Gastroesophageal sphincter (tissue), 4 donors: ENCODE results near the gene FAM83C. TPM values are rescaled to one million over a fixed set of nuclear protein-coding genes. Genes with fewer than 3 reads are reported as not detected.
A peak's percentile ranks its signal among the peaks of the same experiment; 100 is the strongest.
"Not testable (repeated sequence)": the region's sequence is repeated elsewhere in the genome, so short reads cannot be mapped to it uniquely, and the experiment has no call there.

Experiments
- ATAC-seq: fragments of 150-250 bp; one replicate; pipeline ENCODE4 v1.9.1; 2016; ENCODE audit warnings: mild to moderate bottlenecking, moderate library complexity
- H3K27ac ChIP-seq, 4 donors: fragments of 200-600 bp; sonication (generic) in 3 of 4; 1 replicate in 3 of 4; 2 replicates in 1 of 4; pipeline ENCODE4 v1.5.1; 2016 to 2019
- H3K27me3 ChIP-seq: fragments of 200-600 bp; sonication (generic); one replicate; pipeline ENCODE4 v1.5.1; 2019
- H3K36me3 ChIP-seq, 2 donors: fragments of 200-600 bp; sonication (generic); one replicate each; pipeline ENCODE4 v1.5.1; 2019; ENCODE audit warnings: control low read depth in 1 of 2
- H3K4me1 ChIP-seq, 3 donors: fragments of 200-600 bp; sonication (generic); 1 replicate in 2 of 3; 2 replicates in 1 of 3; pipeline ENCODE4 v1.5.1; 2016 to 2019; ENCODE audit warnings: control low read depth in 2 of 3
- H3K4me3 ChIP-seq, 2 donors: fragments of 200-600 bp; sonication (generic); one replicate each; pipeline ENCODE4 v1.5.1; 2019; ENCODE audit warnings: mild to moderate bottlenecking in 1 of 2, moderate library complexity in 1 of 2
- H3K9me3 ChIP-seq, 3 donors: fragments of 200-600 bp; sonication (generic); one replicate each; pipeline ENCODE4 v1.5.1; 2017 to 2019; ENCODE audit warnings: control low read depth in 2 of 3
- CTCF ChIP-seq, 4 experiments: fragments of 200-600 bp in 2 of 4; fragments of 450-650 bp in 2 of 4; sonication (generic) in 1 of 4; IDR thresholded peaks; one replicate each; pipeline ENCODE4 v1.5.1; 2017 to 2019; ENCODE audit warnings: antibody characterized with exemption in 4 of 4, mild to moderate bottlenecking in 2 of 4, moderate library complexity in 2 of 4
- EP300 ChIP-seq: sonication (generic); formaldehyde crosslinking; IDR thresholded peaks from one replicate; pipeline ENCODE4 v1.6.1; 2017; ENCODE audit warnings: antibody characterized with exemption, mild to moderate bottlenecking
- POLR2A ChIP-seq, 2 donors: fragments of 450-650 bp; IDR thresholded peaks; one replicate each; pipeline ENCODE4 v1.6.1; 2017; ENCODE audit warnings: antibody characterized with exemption in 2 of 2, mild to moderate bottlenecking in 2 of 2, moderate library complexity in 1 of 2
- POLR2AphosphoS5 ChIP-seq: sonication (generic); formaldehyde crosslinking; IDR thresholded peaks from one replicate; pipeline ENCODE4 v1.6.1; 2017; ENCODE audit warnings: antibody characterized with exemption
- WGBS, 2 donors: methylation state at CpG; one replicate each; pipeline ENCODE4 v1.1.5; 2018; ENCODE audit warnings: low coverage in 1 of 2; 5-methylcytosine and 5-hydroxymethylcytosine counted together
- total RNA-seq, 4 donors: library from RNA; depleted of rRNA; stranded (reverse); fragments of >200 nt; gene quantifications; one replicate each; pipeline ENCODE4 v1.1.0, GENCODE V29; 2016

FAM83C gene
- total RNA-seq, 4 donors from 2014 or later, result 1.4 TPM; not detected in 3

- Histone ChIP-seq H3K27me3 (no peaks in the 10 kb centered on the region), H3K27ac (no peak overlapping the region), H3K9me3 (no peaks in the 10 kb centered on the region), H3K36me3 (peaks cover 0 to 26% of the 10 kb centered on the region in 2 donors), H3K4me3 (no peak overlapping the region), H3K4me1 (no peaks in the 10 kb centered on the region)
- peak; percentile 66 for ATAC-seq
- TF ChIP-seq EP300, result no peak
- TF ChIP-seq POLR2A (IDR thresholded peaks at IDR 0.05), result no peak
- no peak for TF ChIP-seq POLR2AphosphoS5
- TF ChIP-seq CTCF (IDR thresholded peaks at IDR 0.05), result no peak
- whole genome bisulfite sequencing, 2 donors, result 77 to 94% methylated on average over 6 to 10 of the region's 12 CpGs
Measured at GRCh38 chr20:35254448-35254999, 37.7 kb downstream of the FAM83C start.

GRCh38 chr20:35253010-35253409 is 39.2 kb downstream of the FAM83C start:
- TF ChIP-seq POLR2AphosphoS5, result no peak
- TF ChIP-seq CTCF (IDR thresholded peaks at IDR 0.05), result no peak
- TF ChIP-seq POLR2A (IDR thresholded peaks at IDR 0.05), result no peak
- TF ChIP-seq EP300, result no peak
- Histone ChIP-seq H3K4me1 (no peaks in the 10 kb centered on the region), H3K27ac (no peak overlapping the region), H3K4me3 (no peak overlapping the region), H3K36me3 (peaks cover 0 to 31% of the 10 kb centered on the region in 2 donors), H3K9me3 (no peaks in the 10 kb centered on the region), H3K27me3 (no peaks in the 10 kb centered on the region)
- no peak for ATAC-seq
- WGBS, 2 donors, result 50 to 70% methylated on average over 2 of the region's 3 CpGs

- H3K9me3 ChIP-seq, H3K27ac ChIP-seq, H3K4me3 ChIP-seq, H3K27me3 ChIP-seq, H3K4me1 ChIP-seq, ATAC-seq: not testable (repeated sequence)
- H3K36me3 ChIP-seq, result peaks cover 0 to 31% of the 10 kb centered on the region in 2 donors
- no CpG with 5 or more reads among the region's 2 CpGs for WGBS, 2 donors
Measured at GRCh38 chr20:35252598-35252997, 39.6 kb downstream of the FAM83C start.

- Histone ChIP-seq H3K27me3 (no peaks in the 10 kb centered on the region), H3K27ac (no peak overlapping the region), H3K4me1 (no peaks in the 10 kb centered on the region), H3K4me3 (no peak overlapping the region), H3K36me3 (peaks cover 0 to 31% of the 10 kb centered on the region in 2 donors), H3K9me3 (no peaks in the 10 kb centered on the region)
- no peak for ATAC-seq
- 43 to 68% methylated on average over 2 of the region's 2 CpGs for WGBS, 2 donors
- TF ChIP-seq CTCF (IDR thresholded peaks at IDR 0.05) (no peak), POLR2A (IDR thresholded peaks at IDR 0.05) (no peak), POLR2AphosphoS5 (no peak), EP300 (no peak)
Measured at GRCh38 chr20:35252037-35252461, 40.2 kb downstream of the FAM83C start.

- H3K4me1 ChIP-seq, result no peaks in the 10 kb centered on the region
- no peak overlapping the region for H3K27ac ChIP-seq
- TF ChIP-seq POLR2AphosphoS5 (no peak), CTCF (IDR thresholded peaks at IDR 0.05) (no peak)
- H3K27me3 ChIP-seq, result no peaks in the 10 kb centered on the region
- no peaks in the 10 kb centered on the region for H3K9me3 ChIP-seq
- H3K36me3 ChIP-seq, result peaks cover 0 to 34% of the 10 kb centered on the region in 2 donors
- WGBS, 2 donors, result 94 to 100% methylated on average over 1 to 2 of the region's 2 CpGs
- ATAC-seq, result no peak
- no peak overlapping the region for H3K4me3 ChIP-seq
Measured at GRCh38 chr20:35251613-35251940, 40.6 kb downstream of the FAM83C start.
